Activated naive CD4-positive, alpha-beta T cell treated with anti-CD3 and anti-CD28 coated beads, Interleukin-2, amount 50 U/mL, for 24 hours (primary cell): ENCODE measurements around the gene MRPS34.

Source experiments
- H3K27ac Mint-ChIP-seq: one replicate; pipeline ENCODE4 v1.8.0; 2021; ENCODE audit warnings: mild to moderate bottlenecking, mixed read lengths
- H3K27me3 Mint-ChIP-seq: one replicate; pipeline ENCODE4 v1.8.0; 2021; ENCODE audit warnings: mixed read lengths
- H3K36me3 Mint-ChIP-seq: one replicate; pipeline ENCODE4 v1.8.0; 2021; ENCODE audit warnings: mixed read lengths
- H3K4me1 Mint-ChIP-seq: one replicate; pipeline ENCODE4 v1.8.0; 2021; ENCODE audit warnings: mixed read lengths
- H3K4me3 Mint-ChIP-seq: one replicate; pipeline ENCODE4 v1.8.0; 2021; ENCODE audit warnings: mild to moderate bottlenecking, mixed read lengths
- H3K9me3 Mint-ChIP-seq: one replicate; pipeline ENCODE4 v1.8.0; 2021; ENCODE audit warnings: mixed read lengths

The MRPS34 gene

GRCh38 chr16:1772908-1773702 lies at the start of gene MRPS34:
MRPS34 (minus strand) TSS chr16:1773134; CDS start chr16:1773119, 15 bp downstream.
- H3K4me3 Mint-ChIP-seq, result peak within 1 kb of the TSS; percentile 96
- peaks cover 3% of the 10 kb centered on the region for H3K36me3 Mint-ChIP-seq
- H3K27ac Mint-ChIP-seq, result peak within 1 kb of the TSS; percentile 99
- no peaks in the 10 kb centered on the region for H3K27me3 Mint-ChIP-seq
- no peaks in the 10 kb centered on the region for H3K9me3 Mint-ChIP-seq
- H3K4me1 Mint-ChIP-seq, result peaks cover 9% of the 10 kb centered on the region

DNA sequence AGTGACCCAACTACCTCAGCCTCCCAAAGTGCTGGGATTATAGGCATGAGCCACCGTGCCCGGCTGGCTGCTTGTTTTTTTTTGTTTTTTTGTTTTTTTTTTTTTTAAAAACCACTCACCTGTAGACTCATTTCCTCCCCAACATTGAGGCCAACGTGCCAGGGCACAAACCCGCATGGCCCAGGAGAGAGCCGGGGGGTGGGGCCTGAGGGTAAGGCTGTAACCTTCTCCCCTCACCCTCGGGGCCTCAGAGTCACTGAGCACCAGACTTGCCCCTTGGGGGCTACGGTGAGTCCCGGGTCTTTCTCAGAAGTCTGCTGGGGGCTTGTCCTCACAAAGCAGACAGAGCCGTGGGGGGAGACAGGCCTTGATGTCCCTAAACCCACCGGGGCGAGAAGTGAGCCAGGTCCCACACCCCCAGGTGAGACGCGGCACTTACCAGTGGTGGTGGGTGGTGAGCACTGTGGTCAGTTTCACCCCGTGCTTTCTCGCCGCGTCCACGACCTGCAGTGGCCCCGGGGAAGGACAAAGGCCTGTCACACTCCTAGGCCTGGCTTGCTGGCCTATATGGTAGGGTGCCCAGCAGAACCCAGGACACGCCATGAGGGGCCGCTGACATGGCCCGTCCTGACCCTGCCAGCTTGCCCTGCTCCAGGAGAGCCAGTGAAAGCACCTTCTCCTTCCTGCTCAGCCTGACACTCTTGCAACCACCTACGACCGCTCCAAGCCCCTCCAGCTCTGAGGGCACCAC lies 49.1 kb upstream of the MRPS34 start:
- H3K4me1 Mint-ChIP-seq, result peaks cover 19% of the 10 kb centered on the region
- H3K4me3 Mint-ChIP-seq, result no peak overlapping the region
- no peaks in the 10 kb centered on the region for H3K9me3 Mint-ChIP-seq
- no peaks in the 10 kb centered on the region for H3K36me3 Mint-ChIP-seq
- no peak overlapping the region for H3K27ac Mint-ChIP-seq
- H3K27me3 Mint-ChIP-seq, result no peaks in the 10 kb centered on the region

DNA sequence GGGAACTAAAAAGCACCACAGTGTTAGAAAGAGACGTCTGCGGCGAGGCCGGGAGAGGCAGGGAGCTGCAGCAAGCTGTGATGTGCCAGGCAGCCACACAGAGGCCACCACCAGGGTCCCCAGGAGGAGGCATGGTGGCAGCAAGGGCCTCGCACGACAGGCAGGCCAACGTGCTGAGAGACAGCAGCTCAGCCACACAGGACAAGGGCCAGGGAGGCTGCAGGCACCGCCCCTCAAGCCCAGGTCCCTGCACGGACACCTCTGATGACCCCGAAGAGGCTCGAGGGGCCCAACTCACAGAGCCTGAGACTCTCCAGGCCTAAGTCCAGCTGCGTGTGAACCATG lies 48.0 kb upstream of the MRPS34 start:
- Mint-ChIP-seq H3K36me3 (no peaks in the 10 kb centered on the region), H3K4me1 (peaks cover 19% of the 10 kb centered on the region), H3K4me3 (no peak overlapping the region), H3K27ac (no peak overlapping the region), H3K9me3 (no peaks in the 10 kb centered on the region), H3K27me3 (no peaks in the 10 kb centered on the region)

DNA sequence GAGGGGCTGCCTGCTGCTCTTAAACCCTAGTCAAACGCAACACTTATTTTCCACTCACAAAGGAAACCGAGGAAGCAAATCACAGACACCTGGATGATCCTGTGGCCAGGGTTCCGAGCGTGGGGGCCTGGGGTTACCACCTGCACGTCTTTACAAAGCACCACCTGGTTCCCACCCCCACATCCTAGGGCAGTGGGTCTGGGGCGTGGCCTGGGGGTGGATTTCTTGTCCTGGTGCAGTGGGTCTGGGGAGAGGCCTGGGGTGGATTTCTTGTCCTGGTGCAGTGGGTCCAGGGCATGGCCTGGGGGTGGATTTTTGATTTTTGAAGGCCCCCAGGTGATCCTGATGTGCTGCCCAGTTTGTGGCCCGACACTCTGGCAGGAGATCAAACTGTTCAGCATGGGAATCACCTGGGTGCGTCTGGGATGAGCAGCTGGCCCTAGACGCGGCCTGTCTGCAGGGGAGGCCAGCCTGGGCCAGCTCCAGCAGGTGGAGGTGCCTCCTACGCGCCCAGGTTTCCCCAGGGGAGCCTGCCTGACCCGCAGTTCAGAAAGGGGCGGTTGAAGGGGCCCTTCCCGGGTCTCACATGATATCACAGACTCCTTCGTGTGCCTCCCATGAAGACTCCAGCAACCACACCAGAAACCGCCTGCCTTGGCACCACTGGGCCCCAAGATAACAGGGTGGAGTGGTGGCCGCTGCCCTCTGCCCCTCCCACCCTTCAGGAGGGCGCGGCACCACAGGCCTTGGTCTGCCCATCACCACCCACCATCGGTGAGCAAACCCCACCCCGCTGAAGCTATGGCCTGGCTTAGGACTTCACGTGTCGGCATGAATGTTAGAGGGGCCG lies 47.4 kb upstream of the MRPS34 start:
- no peaks in the 10 kb centered on the region for H3K9me3 Mint-ChIP-seq
- peaks cover 14% of the 10 kb centered on the region for H3K4me1 Mint-ChIP-seq
- H3K27ac Mint-ChIP-seq, result no peak overlapping the region
- no peaks in the 10 kb centered on the region for H3K27me3 Mint-ChIP-seq
- peaks cover 2% of the 10 kb centered on the region for H3K36me3 Mint-ChIP-seq
- H3K4me3 Mint-ChIP-seq, result no peak overlapping the region

- Mint-ChIP-seq H3K36me3 (peaks cover 2% of the 10 kb centered on the region), H3K4me3 (no peak overlapping the region), H3K27me3 (no peaks in the 10 kb centered on the region), H3K9me3 (no peaks in the 10 kb centered on the region), H3K4me1 (peaks cover 10% of the 10 kb centered on the region), H3K27ac (no peak overlapping the region)
These were observed 46.7 kb upstream of the MRPS34 start for GRCh38 chr16:1819611-1820010.

DNA sequence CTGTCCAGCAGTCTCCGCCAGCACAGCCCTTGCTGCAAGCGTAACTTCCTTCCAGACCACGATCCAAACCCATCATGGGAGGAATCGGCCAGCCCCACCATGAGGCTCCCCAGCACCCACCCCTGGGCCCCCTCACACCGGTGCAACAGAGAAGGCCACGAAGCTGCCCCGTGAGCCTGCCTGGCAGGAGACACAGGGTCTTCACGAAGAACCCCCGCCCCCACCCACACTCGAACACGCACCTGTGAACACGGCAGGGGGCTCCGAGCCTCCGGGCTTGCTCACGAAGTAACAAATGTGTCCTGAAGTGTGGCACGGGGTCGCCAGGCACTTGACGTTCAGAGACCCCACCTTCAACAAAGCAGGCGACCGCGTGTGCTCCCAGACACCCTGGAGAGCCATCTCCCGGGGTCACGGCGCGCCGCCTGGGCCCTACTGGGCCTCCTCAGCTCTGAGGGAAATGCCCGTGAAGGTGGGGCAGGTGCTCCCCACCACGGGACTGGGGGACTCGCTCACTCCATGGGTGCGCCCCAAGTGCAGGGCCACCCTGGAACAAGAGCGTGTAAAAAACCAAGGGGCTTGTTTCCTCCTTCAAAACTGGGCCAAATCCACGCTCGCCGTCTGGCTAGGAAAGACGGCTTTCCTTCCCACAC lies 46.1 kb upstream of the MRPS34 start:
- H3K27ac Mint-ChIP-seq, result no peak overlapping the region
- no peaks in the 10 kb centered on the region for H3K27me3 Mint-ChIP-seq
- H3K4me3 Mint-ChIP-seq, result no peak overlapping the region
- H3K36me3 Mint-ChIP-seq, result peaks cover 2% of the 10 kb centered on the region
- peaks cover 4% of the 10 kb centered on the region for H3K4me1 Mint-ChIP-seq
- H3K9me3 Mint-ChIP-seq, result no peaks in the 10 kb centered on the region

DNA sequence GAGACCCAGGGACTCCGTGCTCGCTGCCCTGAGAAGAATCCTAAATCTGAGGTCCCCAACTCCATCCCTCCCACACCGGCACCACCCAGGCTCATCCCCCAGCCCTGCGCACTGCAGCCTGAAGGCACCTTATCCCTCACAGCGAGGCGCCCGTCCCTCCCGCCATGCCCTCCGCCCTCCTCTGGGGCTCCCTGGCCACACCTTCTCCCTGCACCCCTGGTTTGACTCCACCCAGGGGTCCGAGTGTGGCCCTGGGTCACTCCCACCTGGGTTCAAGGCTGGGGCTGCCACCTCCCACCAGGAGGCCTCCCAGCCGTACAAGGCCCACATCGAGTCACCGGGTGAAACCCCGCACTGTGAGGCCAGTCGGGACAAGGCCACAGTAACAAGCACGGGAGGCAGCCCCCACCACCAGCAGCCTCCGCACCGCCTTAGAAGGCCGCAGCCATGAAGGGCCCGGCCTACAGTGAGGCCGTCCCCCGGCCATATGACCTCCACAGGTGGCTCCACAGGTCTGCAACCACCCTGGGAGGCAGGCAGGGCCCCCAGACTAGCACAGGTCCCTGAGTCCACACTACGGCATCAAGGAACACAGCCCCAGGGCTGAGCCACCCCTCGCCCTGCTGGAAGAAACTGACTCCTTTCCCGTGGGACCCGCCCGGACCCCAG lies 45.4 kb upstream of the MRPS34 start:
- Mint-ChIP-seq H3K36me3 (peaks cover 2% of the 10 kb centered on the region), H3K27me3 (no peaks in the 10 kb centered on the region), H3K9me3 (no peaks in the 10 kb centered on the region), H3K4me3 (no peak overlapping the region), H3K27ac (no peak overlapping the region), H3K4me1 (peaks cover 3% of the 10 kb centered on the region)

- H3K27ac Mint-ChIP-seq, result no peak overlapping the region
These were observed 44.8 kb upstream of the MRPS34 start for GRCh38 chr16:1817716-1818115.

DNA sequence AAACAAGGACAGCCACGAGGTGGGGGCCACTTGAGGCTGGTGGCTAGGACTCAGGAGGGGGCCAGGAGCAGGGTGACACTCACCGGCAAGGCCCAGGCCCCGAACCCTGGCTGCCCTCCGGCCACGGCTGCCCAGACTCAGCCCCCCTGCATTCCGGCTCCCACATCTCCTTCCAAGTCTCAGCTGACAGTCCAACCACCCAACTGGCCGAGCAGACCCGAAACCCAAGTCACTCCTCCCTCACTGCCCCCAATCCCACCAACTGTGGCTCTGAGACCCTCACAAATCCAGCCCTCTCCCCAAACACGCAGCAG lies 44.3 kb upstream of the MRPS34 start:
- no peak overlapping the region for H3K27ac Mint-ChIP-seq

More at GRCh38 chr16:1817716-1818115, 44.8 kb upstream of the MRPS34 start:
- H3K27me3 Mint-ChIP-seq, result no peaks in the 10 kb centered on the region
- H3K36me3 Mint-ChIP-seq, result peaks cover 2% of the 10 kb centered on the region
- peaks cover 7% of the 10 kb centered on the region for H3K4me1 Mint-ChIP-seq
- H3K4me3 Mint-ChIP-seq, result no peak overlapping the region
- no peaks in the 10 kb centered on the region for H3K9me3 Mint-ChIP-seq

DNA sequence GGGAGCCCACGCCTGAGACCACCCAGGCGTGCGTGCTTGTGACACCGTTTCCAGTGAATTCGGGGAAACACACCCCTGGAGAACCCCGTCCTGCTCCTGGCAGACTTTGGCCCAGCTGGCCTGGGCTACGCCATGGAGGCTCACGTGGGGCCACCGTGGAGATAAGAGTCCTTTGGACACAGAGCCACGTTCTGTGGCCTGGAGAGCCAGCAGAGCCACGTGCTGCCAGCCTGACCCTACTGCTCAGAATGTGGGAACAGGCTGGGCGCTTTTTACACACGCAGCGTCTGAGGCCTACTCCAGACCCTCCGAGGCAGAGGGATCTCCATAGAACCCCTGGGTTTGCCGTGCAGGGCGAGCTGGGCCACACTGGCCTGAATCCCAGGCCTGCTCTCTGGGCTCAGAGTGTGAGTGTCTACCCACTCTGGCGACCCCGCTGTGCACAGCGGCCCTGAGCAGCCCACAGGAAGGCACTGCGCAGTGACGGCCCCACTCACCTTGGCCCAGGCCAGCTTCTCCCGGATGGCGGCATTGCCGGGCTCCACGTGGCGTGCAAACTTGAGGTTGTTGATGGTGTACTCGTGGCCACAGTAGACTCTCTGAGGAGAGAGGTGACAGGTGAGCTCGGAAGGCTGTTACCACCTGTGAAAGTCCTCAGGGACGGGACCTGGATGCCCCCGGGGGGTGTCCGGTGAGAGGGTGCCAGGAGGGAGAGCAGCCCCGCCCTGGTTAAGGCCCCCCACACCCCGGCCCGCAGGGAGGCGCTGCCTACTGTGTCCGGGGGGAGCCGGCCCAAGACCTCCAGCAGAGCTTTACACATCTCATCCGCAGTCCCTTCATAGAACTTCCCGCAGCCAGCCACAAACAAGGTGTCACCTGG lies 43.7 kb upstream of the MRPS34 start:
- H3K36me3 Mint-ChIP-seq, result peaks cover 2% of the 10 kb centered on the region
- no peaks in the 10 kb centered on the region for H3K9me3 Mint-ChIP-seq
- H3K27me3 Mint-ChIP-seq, result no peaks in the 10 kb centered on the region
- no peak overlapping the region for H3K4me3 Mint-ChIP-seq
- peaks cover 7% of the 10 kb centered on the region for H3K4me1 Mint-ChIP-seq
- no peak overlapping the region for H3K27ac Mint-ChIP-seq

More for the DNA sequence above, 44.3 kb upstream of the MRPS34 start:
- Mint-ChIP-seq H3K36me3 (peaks cover 2% of the 10 kb centered on the region), H3K9me3 (no peaks in the 10 kb centered on the region), H3K27me3 (no peaks in the 10 kb centered on the region), H3K4me1 (peaks cover 7% of the 10 kb centered on the region), H3K4me3 (no peak overlapping the region)

- H3K27me3 Mint-ChIP-seq, result no peaks in the 10 kb centered on the region
- peaks cover 2% of the 10 kb centered on the region for H3K36me3 Mint-ChIP-seq
- no peak overlapping the region for H3K27ac Mint-ChIP-seq
- H3K4me1 Mint-ChIP-seq, result peaks cover 7% of the 10 kb centered on the region
- no peak overlapping the region for H3K4me3 Mint-ChIP-seq
- H3K9me3 Mint-ChIP-seq, result no peaks in the 10 kb centered on the region
These were observed 42.5 kb upstream of the MRPS34 start for GRCh38 chr16:1815461-1815860.

- no peak overlapping the region for H3K4me3 Mint-ChIP-seq
- no peaks in the 10 kb centered on the region for H3K9me3 Mint-ChIP-seq
- no peaks in the 10 kb centered on the region for H3K27me3 Mint-ChIP-seq
- H3K4me1 Mint-ChIP-seq, result peaks cover 7% of the 10 kb centered on the region
- no peak overlapping the region for H3K27ac Mint-ChIP-seq
- peaks cover 2% of the 10 kb centered on the region for H3K36me3 Mint-ChIP-seq
These were observed 39.8 kb upstream of the MRPS34 start for GRCh38 chr16:1812732-1813163.

- Mint-ChIP-seq H3K27ac (no peak overlapping the region), H3K36me3 (peaks cover 4% of the 10 kb centered on the region), H3K4me1 (peaks cover 7% of the 10 kb centered on the region), H3K4me3 (no peak overlapping the region), H3K27me3 (no peaks in the 10 kb centered on the region), H3K9me3 (no peaks in the 10 kb centered on the region)
These were observed 37.6 kb upstream of the MRPS34 start for GRCh38 chr16:1810536-1810935.

GRCh38 chr16:1810106-1810505 lies 37.2 kb upstream of the MRPS34 start:
- H3K36me3 Mint-ChIP-seq, result peaks cover 4% of the 10 kb centered on the region
- H3K27ac Mint-ChIP-seq, result no peak overlapping the region
- peaks cover 7% of the 10 kb centered on the region for H3K4me1 Mint-ChIP-seq

More at GRCh38 chr16:1810106-1810505, 37.2 kb upstream of the MRPS34 start:
- no peaks in the 10 kb centered on the region for H3K27me3 Mint-ChIP-seq
- no peaks in the 10 kb centered on the region for H3K9me3 Mint-ChIP-seq
- H3K4me3 Mint-ChIP-seq, result no peak overlapping the region
